DOHH2 (cell line): ENCODE results near the gene UHRF2.

Experiments
- H3F3A ChIP-seq: fragments of 200-600 bp; sonication (generic), shearing (Covaris generic); 2 replicates; pipeline ENCODE4 v1.6.0; 2016; ENCODE audit warnings: antibody characterized with exemption, mild to moderate bottlenecking; ENCODE audit not compliant: control insufficient read depth, insufficient read depth
- H3K27ac ChIP-seq: fragments of 200-600 bp; sonication (generic); 2 replicates; pipeline ENCODE4 v1.5.1; 2014; ENCODE audit warnings: low read depth, mild to moderate bottlenecking, low read length, moderate library complexity
- H3K27me3 ChIP-seq: fragments of 200-600 bp; sonication (generic); 2 replicates; pipeline ENCODE4 v1.6.1; 2014; ENCODE audit warnings: mild to moderate bottlenecking, low read length, mixed read lengths; ENCODE audit not compliant: control insufficient read depth
- H3K36me3 ChIP-seq: fragments of 200-600 bp; sonication (generic); 2 replicates; pipeline ENCODE4 v1.6.1; 2014; ENCODE audit warnings: mild to moderate bottlenecking, low read length, moderate library complexity, mixed read lengths; ENCODE audit not compliant: control insufficient read depth
- H3K4me1 ChIP-seq: fragments of 200-600 bp; sonication (generic); 2 replicates; pipeline ENCODE4 v1.6.1; 2014; ENCODE audit warnings: mild to moderate bottlenecking, low read length, mixed read lengths; ENCODE audit not compliant: control insufficient read depth
- H3K4me2 ChIP-seq: fragments of 200-600 bp; sonication (generic); 2 replicates; pipeline ENCODE4 v1.6.0; 2014; ENCODE audit warnings: mild to moderate bottlenecking, low read length, moderate library complexity
- H3K4me3 ChIP-seq: fragments of 200-600 bp; sonication (generic); 2 replicates; pipeline ENCODE4 v1.5.1; 2014; ENCODE audit warnings: mild to moderate bottlenecking, low read length, mixed read lengths
- H3K79me2 ChIP-seq: fragments of 200-600 bp; sonication (generic); 2 replicates; pipeline ENCODE4 v1.6.1; 2014; ENCODE audit warnings: mild to moderate bottlenecking, low read length, mixed read lengths; ENCODE audit not compliant: control insufficient read depth
- H3K9me2 ChIP-seq: fragments of 200-600 bp; sonication (generic); replicated peaks from 2 replicates; pipeline ENCODE4 v1.6.1; 2014; ENCODE audit warnings: mild to moderate bottlenecking, low read length, mixed read lengths; ENCODE audit not compliant: control insufficient read depth
- H3K9me3 ChIP-seq: fragments of 200-600 bp; sonication (generic); 2 replicates; pipeline ENCODE4 v1.6.1; 2014; ENCODE audit warnings: antibody characterized with exemption, low read length, mixed read lengths; ENCODE audit not compliant: control insufficient read depth, insufficient read depth
- H4K20me1 ChIP-seq: fragments of 200-600 bp; sonication (generic); 2 replicates; pipeline ENCODE4 v1.6.0; 2014; ENCODE audit warnings: low read depth, mild to moderate bottlenecking, antibody characterized with exemption, low read length, moderate library complexity; ENCODE audit not compliant: control insufficient read depth, insufficient read depth
- CTCF ChIP-seq: fragments of 200-600 bp; sonication (generic); IDR thresholded peaks from one replicate; pipeline ENCODE4 v1.5.1; 2014; ENCODE audit warnings: antibody characterized with exemption, mild to moderate bottlenecking, low read depth, low read length; ENCODE audit not compliant: poor library complexity, severe bottlenecking
- EZH2phosphoT487 ChIP-seq: fragments of 200-600 bp; sonication (generic); IDR thresholded peaks from 2 replicates; pipeline ENCODE4 v1.6.1; 2017; ENCODE audit warnings: borderline replicate concordance, mild to moderate bottlenecking, antibody characterized with exemption, low read length, moderate library complexity, mixed read lengths

Gene UHRF2

GRCh38 chr9:6484210-6484609 lies 71.2 kb downstream of the UHRF2 start:
- peaks cover 8% of the 10 kb centered on the region for H3K79me2 ChIP-seq
- no peak overlapping the region for H3K4me2 ChIP-seq
- H3K9me3 ChIP-seq = no peaks in the 10 kb centered on the region
- H3K36me3 ChIP-seq = peaks cover 85% of the 10 kb centered on the region
- H3K27me3 ChIP-seq = no peaks in the 10 kb centered on the region
- peaks cover 1% of the 10 kb centered on the region; the same call in 1 of the 2 replicates for H4K20me1 ChIP-seq
- TF ChIP-seq CTCF = no peak
- TF ChIP-seq EZH2phosphoT487 = no peak
- no peaks in the 10 kb centered on the region for H3K9me2 ChIP-seq
- H3K4me1 ChIP-seq = no peaks in the 10 kb centered on the region
- no peak overlapping the region for H3K4me3 ChIP-seq
- no peak overlapping the region for H3K27ac ChIP-seq
- H3F3A ChIP-seq = 0 out of 2 replicates have a peak, but pooled peaks cover 4% of the 10 kb centered on the region

DNA sequence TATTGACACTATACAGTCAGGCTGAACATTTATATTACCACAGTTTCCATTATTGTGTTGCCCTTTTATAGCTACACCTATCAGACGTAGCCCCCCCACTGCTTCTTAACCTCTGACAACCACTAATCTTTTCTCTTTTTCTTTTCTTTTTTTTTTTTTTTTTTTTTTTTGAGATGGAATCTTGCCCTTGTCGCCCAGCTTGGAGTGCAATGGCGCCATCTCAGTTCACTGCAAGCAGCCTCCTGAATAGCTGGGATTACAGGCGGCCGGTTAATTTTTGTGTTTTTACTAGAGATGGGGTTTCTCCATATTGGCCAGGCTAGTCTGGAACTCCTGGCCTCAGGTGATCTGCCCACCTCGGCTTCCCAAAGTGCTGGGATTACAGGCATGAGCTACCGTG lies 75.4 kb downstream of the UHRF2 start:
- Histone ChIP-seq H3K9me3 (no peaks in the 10 kb centered on the region), H4K20me1 (peaks cover 13% of the 10 kb centered on the region; the same call in 1 of the 2 replicates), H3F3A (peaks cover 7% of the 10 kb centered on the region; the same call in 1 of the 2 replicates), H3K79me2 (peaks cover 30% of the 10 kb centered on the region), H3K4me2 (no peak overlapping the region), H3K27me3 (no peaks in the 10 kb centered on the region), H3K27ac (no peak overlapping the region), H3K9me2 (no peaks in the 10 kb centered on the region), H3K36me3 (peaks cover 80% of the 10 kb centered on the region), H3K4me1 (no peaks in the 10 kb centered on the region), H3K4me3 (no peak overlapping the region)
- TF ChIP-seq CTCF (no peak), EZH2phosphoT487 (no peak)

DNA sequence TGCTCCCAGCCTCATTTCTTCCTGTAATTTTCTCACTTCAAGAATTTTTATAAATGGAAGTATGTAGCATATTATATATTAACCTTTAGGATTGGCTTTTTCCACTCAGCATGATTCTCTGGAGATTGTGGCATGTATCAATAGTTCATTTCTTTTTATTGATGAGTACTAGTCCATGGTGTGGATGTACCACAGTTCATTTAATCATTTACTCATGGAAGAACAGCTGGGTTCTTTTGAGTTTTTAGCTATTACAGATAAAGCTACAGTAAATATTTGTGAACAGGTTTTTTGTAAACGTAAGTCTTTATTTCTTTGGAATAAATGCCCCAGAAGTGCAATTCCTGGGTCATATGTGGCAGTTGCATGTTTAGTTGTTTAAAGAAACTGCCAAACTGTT lies 76.1 kb downstream of the UHRF2 start:
- Histone ChIP-seq H3K27ac (no peak overlapping the region), H3K79me2 (peaks cover 30% of the 10 kb centered on the region), H3K27me3 (no peaks in the 10 kb centered on the region), H3K4me1 (no peaks in the 10 kb centered on the region), H4K20me1 (peaks cover 13% of the 10 kb centered on the region; the same call in 1 of the 2 replicates), H3F3A (peaks cover 7% of the 10 kb centered on the region; the same call in 1 of the 2 replicates), H3K36me3 (peaks cover 86% of the 10 kb centered on the region), H3K4me2 (no peak overlapping the region), H3K9me2 (no peaks in the 10 kb centered on the region), H3K4me3 (no peak overlapping the region), H3K9me3 (no peaks in the 10 kb centered on the region)
- no peak for TF ChIP-seq CTCF
- no peak for TF ChIP-seq EZH2phosphoT487
